Naive thymus-derived CD8-positive, alpha-beta T cell (primary cell): ENCODE measurements around the gene RGN. TPM values are rescaled to one million over a fixed set of nuclear protein-coding genes. Genes with fewer than 3 reads are reported as not detected.
A peak's percentile ranks its signal among the peaks of the same experiment; 100 is the strongest.
"Not testable (repeated sequence)": the region's sequence is repeated elsewhere in the genome, so short reads cannot be mapped to it uniquely, and the experiment has no call there.

ENCODE experiments used
- ATAC-seq, 2 donors: fragments of 150-1000 bp; cut with Tn5 transposase in 1 of 2; sonication (Bioruptor Pico), chemical (Tn5 transposase) in 1 of 2; 1 replicate in 1 of 2; 2 replicates in 1 of 2; pipeline ENCODE4 v1.10.0; 2021; ENCODE audit warnings: mild to moderate bottlenecking in 2 of 2, moderate library complexity in 2 of 2
- POLR2A ChIA-PET: fragments of 350-600 bp; sonication (Branson Sonifier 250); formaldehyde crosslinking; loops from one replicate; lab custom pipeline; 2021; ENCODE audit warnings: antibody characterized with exemption; lab: Charles Lee
- DNase-seq, 10 donors: peaks; one replicate each; pipeline versions ENCODE4 v3.0.0 to v3.0.0-alpha.2; 2020 to 2022
- H3K27ac Mint-ChIP-seq, 10 donors: one replicate each; pipeline ENCODE4 v1.8.0; 2020 to 2022; ENCODE audit warnings: mild to moderate bottlenecking in 10 of 10, mixed read lengths in 10 of 10, moderate library complexity in 4 of 10, inconsistent platforms in 1 of 10
- H3K27me3 Mint-ChIP-seq, 5 donors: one replicate each; pipeline ENCODE4 v1.8.0; 2021 to 2022; ENCODE audit warnings: mixed read lengths in 5 of 5
- H3K36me3 Mint-ChIP-seq, 3 donors: one replicate each; pipeline ENCODE4 v1.8.0; 2020 to 2022; ENCODE audit warnings: mixed read lengths in 3 of 3, mild to moderate bottlenecking in 2 of 3, inconsistent platforms in 1 of 3
- H3K4me1 Mint-ChIP-seq, 4 donors: one replicate each; pipeline ENCODE4 v1.8.0; 2021 to 2022; ENCODE audit warnings: mixed read lengths in 4 of 4
- H3K4me3 Mint-ChIP-seq, 10 donors: one replicate each; pipeline ENCODE4 v1.8.0; 2020 to 2022; ENCODE audit warnings: mild to moderate bottlenecking in 10 of 10, mixed read lengths in 10 of 10, moderate library complexity in 6 of 10, inconsistent platforms in 1 of 10
- H3K9me3 Mint-ChIP-seq, 9 donors: one replicate each; pipeline ENCODE4 v1.8.0; 2020 to 2022; ENCODE audit warnings: mixed read lengths in 9 of 9, mild to moderate bottlenecking in 3 of 9, inconsistent platforms in 1 of 9, moderate library complexity in 1 of 9
- polyA plus RNA-seq, 3 donors: library from polyadenylated mRNA; unstranded; fragments of 300-500 nt; fragmentation: Illumina TruSeq; gene quantifications; one replicate each; pipeline ENCODE4 v1.2.3, GENCODE V29; 2021
- total RNA-seq, 8 experiments: library from RNA in 2 of 8; stranded (reverse) in 2 of 8; gene quantifications; one replicate each; pipeline ENCODE4 v1.2.3 and lab custom pipeline; 2021 to 2026

The RGN gene
- total and polyA plus RNA-seq, 5 experiments from 2014 or later, result not detected

DNA sequence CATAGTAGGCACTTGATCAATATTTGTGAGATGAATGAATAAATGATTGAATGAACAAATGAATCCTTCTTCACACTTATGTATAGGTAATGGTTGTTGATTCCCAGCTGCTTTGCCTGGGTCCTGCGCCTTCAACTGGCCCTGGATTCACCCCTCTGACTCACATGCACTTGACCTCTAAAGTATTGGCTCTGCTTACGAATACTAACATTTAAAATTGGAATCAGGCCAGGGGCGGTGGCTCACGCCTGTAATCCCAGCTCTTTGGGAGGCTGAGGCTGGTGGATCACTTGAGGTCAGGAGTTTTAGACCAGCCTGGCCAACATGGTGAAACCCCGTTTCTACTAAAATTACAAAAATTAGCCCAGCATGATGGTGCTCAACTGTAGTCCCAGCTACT is 57.4 kb downstream of the RGN start:
- H3K9me3 Mint-ChIP-seq, H3K4me3 Mint-ChIP-seq, ATAC-seq, H3K27me3 Mint-ChIP-seq, DNase-seq, H3K4me1 Mint-ChIP-seq: not testable (repeated sequence)
- peaks cover 0 to 11% (median 0%) of the 10 kb centered on the region in 3 donors for H3K36me3 Mint-ChIP-seq
- peak overlapping the region in 1 of 10 donors; percentile 27 for H3K27ac Mint-ChIP-seq
- POLR2A ChIA-PET, result interaction anchor here (1.6 kb wide), 1 partner anchor 9 kb away, joined by 7 read pairs; the partner anchor contains the start of genes NDUFB11 and RBM10

DNA sequence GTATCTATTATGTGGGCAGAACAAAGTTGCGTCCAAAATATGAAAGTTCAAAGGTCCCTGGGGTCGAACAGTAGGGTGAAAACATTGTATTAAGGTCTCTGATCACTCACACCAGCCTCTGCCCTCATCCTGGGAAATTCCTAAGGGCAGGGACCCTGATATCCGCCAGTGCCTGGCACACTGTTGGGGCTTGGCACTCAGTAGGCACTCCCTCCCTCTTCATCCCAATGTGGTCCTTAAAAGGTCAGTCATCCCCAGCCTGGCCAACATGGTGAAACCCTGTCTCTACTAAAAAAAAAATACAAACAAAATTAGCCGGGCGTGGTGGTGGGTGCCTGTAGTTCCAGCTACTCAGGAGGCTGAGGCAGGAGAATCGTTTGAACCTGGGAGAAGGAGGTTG is 59.9 kb downstream of the RGN start:
- ATAC-seq, result no peak
- Mint-ChIP-seq H3K36me3 (peaks cover 0 to 28% (median 4%) of the 10 kb centered on the region in 3 donors), H3K4me1 (peaks cover 7 to 14% (median 8%) of the 10 kb centered on the region in 4 donors), H3K4me3 (no peak overlapping the region), H3K9me3 (no peaks in the 10 kb centered on the region), H3K27ac (peak overlapping the region in 2 of 10 donors; percentile 33 to 44), H3K27me3 (no peaks in the 10 kb centered on the region)
- POLR2A ChIA-PET, result no interaction called here
- DNase-seq, result no peak

Other genes with a start within 250 kb of the RGN start
- 1 to 10 TPM; 6.9 to 7.5 TPM for gene RP2, start 241.4 kb upstream of the RGN start, total RNA-seq
- 1 to 10 TPM; 3.7 to 4.1 (median 3.7) TPM for gene RP2, start 241.4 kb upstream of the RGN start, polyA plus RNA-seq
- gene JADE3, start 166.0 kb upstream of the RGN start, total RNA-seq, result under 1 TPM; 0.26 to 0.47 TPM
- not detected for gene JADE3, start 166.0 kb upstream of the RGN start, polyA plus RNA-seq
- gene NDUFB11, start 66.3 kb downstream of the RGN start, total RNA-seq, result 10 to 100 TPM; 50.6 to 50.8 TPM
- gene NDUFB11, start 66.3 kb downstream of the RGN start, polyA plus RNA-seq, result 100 to 1,000 TPM; 171 to 185 (median 175) TPM
- gene RBM10, start 66.8 kb downstream of the RGN start, total RNA-seq, result 10 to 100 TPM; 52.3 to 55.0 TPM
- gene RBM10, start 66.8 kb downstream of the RGN start, polyA plus RNA-seq, result 10 to 100 TPM; 17.6 to 39.2 (median 27.9) TPM
- 100 to 1,000 TPM; 122 to 125 TPM for gene UBA1, start 115.4 kb downstream of the RGN start, total RNA-seq
- 100 to 1,000 TPM; 156 to 176 (median 163) TPM for gene UBA1, start 115.4 kb downstream of the RGN start, polyA plus RNA-seq
- 10 to 100 TPM; 48.2 to 49.0 TPM for gene CDK16, start 140.2 kb downstream of the RGN start, total RNA-seq
- 10 to 100 TPM in 1 of 3 donors, 1 to 10 TPM in 2; 3.1 to 13.6 (median 6.1) TPM for gene CDK16, start 140.2 kb downstream of the RGN start, polyA plus RNA-seq
- 100 to 1,000 TPM; 191 to 195 TPM for gene USP11, start 154.6 kb downstream of the RGN start, total RNA-seq
- 100 to 1,000 TPM; 130 to 171 (median 137) TPM for gene USP11, start 154.6 kb downstream of the RGN start, polyA plus RNA-seq